Parathyroid adenoma (tissue), 2 donors: ENCODE results near the gene CLEC2A.

Experiments used
- H2AFZ ChIP-seq: fragments of 300-600 bp; sonication (generic); one replicate; pipeline ENCODE4 v1.7.0; 2017; ENCODE audit warnings: antibody characterized with exemption, mild to moderate bottlenecking
- H3K27ac ChIP-seq: fragments of 300-600 bp; sonication (generic); one replicate; pipeline ENCODE4 v1.7.0; 2017
- H3K27me3 ChIP-seq: fragments of 300-600 bp; sonication (generic); one replicate; pipeline ENCODE4 v1.7.0; 2017; ENCODE audit warnings: low read length; ENCODE audit not compliant: control insufficient read depth, insufficient read depth
- H3K36me3 ChIP-seq: fragments of 300-600 bp; sonication (generic); one replicate; pipeline ENCODE4 v1.7.0; 2017; ENCODE audit warnings: low read length; ENCODE audit not compliant: control insufficient read depth, insufficient read depth
- H3K4me1 ChIP-seq: fragments of 300-600 bp; sonication (generic); one replicate; pipeline ENCODE4 v1.7.0; 2017; ENCODE audit warnings: control low read depth
- H3K4me2 ChIP-seq: fragments of 300-600 bp; sonication (generic); one replicate; pipeline ENCODE4 v1.7.0; 2017; ENCODE audit warnings: low read length
- H3K4me3 ChIP-seq: fragments of 300-600 bp; sonication (generic); one replicate; pipeline ENCODE4 v1.7.0; 2017; ENCODE audit warnings: low read depth, low read length
- H3K79me2 ChIP-seq: fragments of 300-600 bp; sonication (generic); one replicate; pipeline ENCODE4 v1.7.0; 2017; ENCODE audit warnings: control low read depth
- H3K9ac ChIP-seq: fragments of 300-600 bp; sonication (generic); one replicate; pipeline ENCODE4 v1.7.0; 2017; ENCODE audit warnings: mild to moderate bottlenecking
- H3K9me3 ChIP-seq: fragments of 300-600 bp; sonication (generic); one replicate; pipeline ENCODE4 v1.7.0; 2017; ENCODE audit warnings: low read length; ENCODE audit not compliant: control insufficient read depth
- CTCF ChIP-seq: fragments of 300-600 bp; sonication (generic); IDR thresholded peaks from one replicate; pipeline ENCODE4 v1.7.0; 2017; ENCODE audit warnings: antibody characterized with exemption, mild to moderate bottlenecking
- donor health status: primary hyperparathyroidism.

CLEC2A gene

DNA sequence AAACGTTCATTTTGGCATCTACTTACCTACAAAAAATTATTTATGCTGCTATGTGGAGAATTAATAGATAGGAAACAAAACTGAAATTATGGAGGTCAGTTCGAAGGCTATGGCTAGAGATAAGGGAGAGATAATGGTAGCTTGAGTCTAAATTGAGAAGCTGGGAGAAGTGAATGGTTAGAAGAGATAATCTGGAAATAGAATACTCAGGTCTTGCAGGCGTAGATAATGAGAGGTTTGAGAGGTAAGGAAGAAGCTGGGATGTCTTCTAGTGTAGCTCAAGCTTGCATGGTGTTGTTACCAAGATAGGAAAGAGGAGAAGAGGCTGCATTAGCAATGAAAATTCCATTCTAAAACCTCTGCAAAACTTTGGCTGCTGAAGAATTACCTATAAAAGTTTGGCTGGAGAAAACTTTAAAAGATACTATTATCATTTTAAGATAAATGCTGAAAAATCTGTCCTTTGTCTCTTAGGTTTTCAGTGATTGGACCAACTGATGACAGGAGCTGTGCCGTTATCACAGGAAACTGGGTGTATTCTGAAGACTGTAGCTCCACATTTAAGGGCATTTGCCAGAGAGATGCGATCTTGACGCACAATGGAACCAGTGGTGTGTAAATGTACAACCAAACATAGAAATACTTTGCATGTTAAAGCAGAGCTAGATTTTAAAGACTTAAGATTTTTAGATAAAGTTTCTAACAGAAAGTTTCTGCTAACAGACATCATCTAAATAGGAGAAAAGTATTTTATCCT, 36.8 kb downstream of the CLEC2A start:
- Histone ChIP-seq H3K4me3 (no peak overlapping the region), H3K4me2 (no peak overlapping the region), H3K36me3 (no peaks in the 10 kb centered on the region), H2AFZ (no peak overlapping the region), H3K79me2 (no peaks in the 10 kb centered on the region), H3K9me3 (no peaks in the 10 kb centered on the region), H3K4me1 (no peaks in the 10 kb centered on the region), H3K9ac (no peak overlapping the region), H3K27ac (no peak overlapping the region), H3K27me3 (no peaks in the 10 kb centered on the region)
- TF ChIP-seq CTCF, result no peak

DNA sequence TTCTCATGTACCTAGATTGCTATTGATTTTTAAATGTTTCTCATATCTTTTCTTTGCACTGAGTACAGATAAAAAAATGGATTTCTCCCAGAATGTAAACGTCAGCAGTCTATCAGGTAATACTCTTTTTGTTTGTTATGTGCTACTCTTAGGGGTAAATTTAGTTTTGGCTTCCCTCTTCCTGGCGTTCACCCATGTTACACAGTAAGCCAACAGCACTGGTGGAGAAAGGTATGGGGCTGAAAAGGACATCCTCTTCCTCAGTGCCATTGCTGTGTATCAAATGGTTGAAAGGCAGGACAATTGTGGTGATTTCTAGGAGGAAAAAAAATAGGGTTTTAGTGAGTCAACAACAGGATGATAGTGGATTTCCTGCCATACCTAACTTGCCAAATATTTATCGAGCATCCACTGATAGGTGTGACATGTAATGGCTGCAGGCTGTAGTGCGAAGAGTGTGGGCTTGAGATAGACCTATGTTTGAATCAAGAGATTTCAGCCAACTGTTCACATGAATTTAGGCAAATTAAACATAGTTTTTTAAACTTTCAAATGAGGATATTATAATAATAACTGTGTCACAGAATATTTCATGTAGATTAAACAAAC, 43.4 kb downstream of the CLEC2A start:
- H3K4me1 ChIP-seq, result no peaks in the 10 kb centered on the region
- no peaks in the 10 kb centered on the region for H3K27me3 ChIP-seq
- no peaks in the 10 kb centered on the region for H3K79me2 ChIP-seq
- H3K9ac ChIP-seq, result no peak overlapping the region
- no peak overlapping the region for H3K4me3 ChIP-seq
- no peak for TF ChIP-seq CTCF
- H3K4me2 ChIP-seq, result no peak overlapping the region
- no peak overlapping the region for H3K27ac ChIP-seq
- H3K36me3 ChIP-seq, result no peaks in the 10 kb centered on the region
- H3K9me3 ChIP-seq, result no peaks in the 10 kb centered on the region
- H2AFZ ChIP-seq, result no peak overlapping the region

DNA sequence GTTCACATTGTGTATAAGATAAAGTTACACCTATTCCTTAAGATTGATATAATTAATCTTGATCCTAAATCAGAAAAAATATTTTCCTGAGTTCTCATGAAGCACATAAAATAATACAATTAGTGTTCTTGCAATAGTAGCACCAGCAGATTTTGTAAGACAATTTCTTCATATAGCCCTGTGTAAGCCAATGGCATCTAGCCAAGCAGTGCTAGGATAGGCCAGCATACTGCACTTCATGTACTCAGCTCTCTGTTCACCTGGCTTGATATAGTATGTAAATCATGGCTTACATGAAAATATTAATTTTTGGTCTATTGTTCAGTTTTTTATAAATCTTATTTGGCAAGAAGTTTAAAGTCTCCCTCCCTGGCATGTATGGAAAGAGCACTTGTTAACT, 49.0 kb downstream of the CLEC2A start:
- H3K36me3 ChIP-seq, result no peaks in the 10 kb centered on the region
- no peaks in the 10 kb centered on the region for H3K9me3 ChIP-seq
- no peaks in the 10 kb centered on the region for H3K27me3 ChIP-seq
- H3K9ac ChIP-seq, result no peak overlapping the region
- no peaks in the 10 kb centered on the region for H3K79me2 ChIP-seq
- no peak for TF ChIP-seq CTCF
- H3K27ac ChIP-seq, result no peak overlapping the region
- H3K4me2 ChIP-seq, result no peak overlapping the region
- H2AFZ ChIP-seq, result no peak overlapping the region
- H3K4me3 ChIP-seq, result no peak overlapping the region
- no peaks in the 10 kb centered on the region for H3K4me1 ChIP-seq

- no peaks in the 10 kb centered on the region for H3K9me3 ChIP-seq
- no peak overlapping the region for H2AFZ ChIP-seq
- no peaks in the 10 kb centered on the region for H3K27me3 ChIP-seq
- H3K9ac ChIP-seq, result no peak overlapping the region
- H3K4me1 ChIP-seq, result no peaks in the 10 kb centered on the region
- no peaks in the 10 kb centered on the region for H3K79me2 ChIP-seq
- no peak for TF ChIP-seq CTCF
- no peak overlapping the region for H3K4me2 ChIP-seq
- H3K27ac ChIP-seq, result no peak overlapping the region
- no peak overlapping the region for H3K4me3 ChIP-seq
- H3K36me3 ChIP-seq, result no peaks in the 10 kb centered on the region
These were observed 50.2 kb downstream of the CLEC2A start for GRCh38 chr12:9881988-9882387.

DNA sequence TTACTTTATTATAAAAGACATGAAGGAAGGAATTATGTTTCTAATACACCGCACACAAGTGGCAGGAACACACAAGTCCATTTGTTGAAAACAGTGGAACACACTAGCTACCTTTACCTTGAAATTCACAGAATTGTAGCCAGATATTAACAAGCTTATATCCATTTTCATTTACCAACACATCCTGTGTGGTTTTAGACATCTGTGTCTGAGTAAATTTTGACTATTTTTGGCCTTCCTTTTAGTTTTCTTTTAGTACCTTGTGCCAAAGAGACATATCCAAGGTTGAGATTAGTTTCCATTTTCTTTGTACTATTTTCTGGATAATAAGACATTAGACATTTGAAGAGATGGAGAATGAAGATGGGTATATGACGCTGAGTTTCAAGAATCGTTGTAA, 50.9 kb downstream of the CLEC2A start, which contains the start of gene KLRF2:
TSS of gene KLRF2 (plus strand) at position 244 of the 400 bp plus-strand sequence. CDS start at position 351, 107 bp downstream.
- no peaks in the 10 kb centered on the region for H3K36me3 ChIP-seq
- no peak within 1 kb of the TSS for H3K9ac ChIP-seq
- H3K4me2 ChIP-seq, result no peak within 1 kb of the TSS
- H3K27ac ChIP-seq, result no peak within 1 kb of the TSS
- TF ChIP-seq CTCF, result no peak
- H3K27me3 ChIP-seq, result no peaks in the 10 kb centered on the region
- H3K9me3 ChIP-seq, result no peaks in the 10 kb centered on the region
- no peak within 1 kb of the TSS for H3K4me3 ChIP-seq
- H3K79me2 ChIP-seq, result no peaks in the 10 kb centered on the region
- H3K4me1 ChIP-seq, result no peaks in the 10 kb centered on the region
- H2AFZ ChIP-seq, result no peak within 1 kb of the TSS
